ENCODE data around the gene PDE4B. TPM values are rescaled to one million over a fixed set of nuclear protein-coding genes. Genes with fewer than 3 reads are reported as not detected.

Gene PDE4B
- total and polyA plus RNA-seq, 9 of the 15 experiments (the other 6 are each of a cell fraction or from before 2014, with no cell fraction given) = 0.09 TPM; not detected in 8

DNA sequence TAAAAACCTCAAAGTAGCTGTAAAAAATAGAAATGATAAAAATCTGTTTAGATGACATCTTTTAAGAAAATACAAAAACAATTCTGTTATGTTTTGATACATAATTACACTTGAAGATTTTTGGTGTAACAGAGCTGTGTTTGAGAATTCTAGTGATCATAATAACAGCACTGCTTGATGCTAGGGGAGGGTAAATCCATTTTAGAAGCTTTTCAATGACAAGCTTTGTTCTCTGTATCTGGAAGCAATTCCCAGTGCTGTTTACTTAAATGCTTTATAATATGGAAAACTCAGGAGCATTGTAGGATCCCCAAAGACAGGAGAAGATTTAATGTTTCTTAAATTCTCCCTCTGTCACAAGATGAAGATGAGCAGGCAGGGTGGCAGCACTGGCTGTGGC is 359.3 kb downstream of the PDE4B start (continued):
- TF ChIP-seq, protein P1, sequence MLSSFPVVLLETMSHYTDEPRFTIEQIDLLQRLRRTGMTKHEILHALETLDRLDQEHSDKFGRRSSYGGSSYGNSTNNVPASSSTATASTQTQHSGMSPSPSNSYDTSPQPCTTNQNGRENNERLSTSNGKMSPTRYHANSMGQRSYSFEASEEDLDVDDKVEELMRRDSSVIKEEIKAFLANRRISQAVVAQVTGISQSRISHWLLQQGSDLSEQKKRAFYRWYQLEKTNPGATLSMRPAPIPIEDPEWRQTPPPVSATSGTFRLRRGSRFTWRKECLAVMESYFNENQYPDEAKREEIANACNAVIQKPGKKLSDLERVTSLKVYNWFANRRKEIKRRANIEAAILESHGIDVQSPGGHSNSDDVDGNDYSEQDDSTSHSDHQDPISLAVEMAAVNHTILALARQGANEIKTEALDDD (IDR thresholded peaks at IDR 0.05) = no peak

DNA sequence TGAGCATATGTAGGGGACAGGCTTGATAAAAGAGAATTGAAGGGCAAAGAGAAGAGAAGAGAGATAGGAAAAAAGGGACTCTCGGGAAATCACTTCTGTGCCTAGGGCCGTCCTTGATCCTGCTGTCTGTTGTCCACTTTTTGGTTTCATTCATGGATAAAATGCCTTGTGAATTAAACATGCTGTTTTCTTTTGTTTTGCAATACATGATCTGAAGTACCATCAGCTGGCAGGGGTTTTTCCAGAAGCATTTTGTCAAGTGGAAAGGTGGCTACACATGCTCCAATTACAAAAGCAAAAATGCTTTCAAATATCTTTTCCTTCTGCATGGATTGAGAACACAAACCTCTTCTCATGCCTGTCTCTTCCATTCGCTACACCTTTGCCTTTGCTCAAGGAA is 361.7 kb downstream of the PDE4B start:
- Histone ChIP-seq H3K4me2 (ENCODE audit: insufficient read depth, low read length) (no peak overlapping the region), H3K27me3 (ENCODE audit: control insufficient read depth in 2 of 2, insufficient read depth in 2 of 2, low read length in 2 of 2) (no peaks in the 10 kb centered on the region), H3K79me2 (ENCODE audit: control insufficient read depth, insufficient read depth, low read length) (no peaks in the 10 kb centered on the region), H3K36me3 (ENCODE audit: control insufficient read depth, insufficient read depth, low read length) (no peaks in the 10 kb centered on the region), H3K9me1 (ENCODE audit: control insufficient read depth, insufficient read depth, low read length) (no peaks in the 10 kb centered on the region), H3K27ac (ENCODE audit: extremely low read depth, low read depth, low read length) (no peak overlapping the region), H2AFZ (ENCODE audit: low read depth, low read length) (no peak overlapping the region), H3K4me1 (replicated peaks in 1 of 2; ENCODE audit: control insufficient read depth in 2 of 2, insufficient read depth in 2 of 2, low read length in 2 of 2) (no peaks in the 10 kb centered on the region), H4K20me1 (replicated peaks; ENCODE audit: control insufficient read depth, insufficient read depth, low read length) (no peaks in the 10 kb centered on the region), H3K9ac (ENCODE audit: insufficient read depth in 1 of 2, low read depth in 2 of 2, low read length in 2 of 2) (no peak overlapping the region), H3K9me3 (replicated peaks; ENCODE audit: control insufficient read depth, insufficient read depth, low read depth, low read length) (no peaks in the 10 kb centered on the region), H3K4me3 (no peak overlapping the region)
- in situ Hi-C loops (cut with MboI) (no loop called here), intact Hi-C loops (cut with micrococcal nuclease) (no loop called here)
- FAIRE-seq (no peak), DNase-seq (ENCODE audit: extremely low read depth in 1 of 4, low spot score in 3 of 4) (no peak), ATAC-seq (no peak)
- 0% methylated on average over 3 of the region's 3 CpGs for WGBS (ENCODE audit: insufficient coverage, low coverage, missing lambda C conversion rate)
- CTCF ChIA-PET (ENCODE audit: low intra/inter-chr PET ratio) = no interaction called here
- POLR2A ChIA-PET = no interaction called here
- no TSS peak for BruUV-seq (replicated peaks)
- no peak for TF ChIP-seq CBX5 (IDR thresholded peaks at IDR 0.05; ENCODE audit: borderline replicate concordance, low read depth)
- no peak for TF ChIP-seq DPF2 (IDR thresholded peaks at IDR 0.05)
- TF ChIP-seq BHLHE40 (IDR thresholded peaks at IDR 0.05; ENCODE audit: low read length) = no peak
- TF ChIP-seq, protein P2, sequence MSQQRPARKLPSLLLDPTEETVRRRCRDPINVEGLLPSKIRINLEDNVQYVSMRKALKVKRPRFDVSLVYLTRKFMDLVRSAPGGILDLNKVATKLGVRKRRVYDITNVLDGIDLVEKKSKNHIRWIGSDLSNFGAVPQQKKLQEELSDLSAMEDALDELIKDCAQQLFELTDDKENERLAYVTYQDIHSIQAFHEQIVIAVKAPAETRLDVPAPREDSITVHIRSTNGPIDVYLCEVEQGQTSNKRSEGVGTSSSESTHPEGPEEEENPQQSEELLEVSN (IDR thresholded peaks at IDR 0.05; ENCODE audit: borderline replicate concordance in 1 of 2, extremely low read depth in 1 of 2, insufficient read depth in 1 of 2, insufficient read length in 1 of 2, low read depth in 1 of 2, low read length in 1 of 2, poor library complexity in 1 of 2, severe bottlenecking in 1 of 2) = no peak
- no peak for TF ChIP-seq ZEB2 (IDR thresholded peaks at IDR 0.05)
- TF ChIP-seq HNRNPH1 (optimal IDR thresholded peaks at IDR 0.05; ENCODE audit: low read depth, low read length) = no peak
- TF ChIP-seq, protein P3, sequence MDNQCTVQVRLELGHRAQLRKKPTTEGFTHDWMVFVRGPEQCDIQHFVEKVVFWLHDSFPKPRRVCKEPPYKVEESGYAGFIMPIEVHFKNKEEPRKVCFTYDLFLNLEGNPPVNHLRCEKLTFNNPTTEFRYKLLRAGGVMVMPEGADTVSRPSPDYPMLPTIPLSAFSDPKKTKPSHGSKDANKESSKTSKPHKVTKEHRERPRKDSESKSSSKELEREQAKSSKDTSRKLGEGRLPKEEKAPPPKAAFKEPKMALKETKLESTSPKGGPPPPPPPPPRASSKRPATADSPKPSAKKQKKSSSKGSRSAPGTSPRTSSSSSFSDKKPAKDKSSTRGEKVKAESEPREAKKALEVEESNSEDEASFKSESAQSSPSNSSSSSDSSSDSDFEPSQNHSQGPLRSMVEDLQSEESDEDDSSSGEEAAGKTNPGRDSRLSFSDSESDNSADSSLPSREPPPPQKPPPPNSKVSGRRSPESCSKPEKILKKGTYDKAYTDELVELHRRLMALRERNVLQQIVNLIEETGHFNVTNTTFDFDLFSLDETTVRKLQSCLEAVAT (IDR thresholded peaks at IDR 0.05) = no peak
- no peak for TF ChIP-seq GTF2F1 (IDR thresholded peaks at IDR 0.05; ENCODE audit: low read depth, low read length)
- no peak for TF ChIP-seq HNRNPLL (IDR thresholded peaks at IDR 0.05; ENCODE audit: low read depth, low read length, poor library complexity, severe bottlenecking)
- TF ChIP-seq GATAD2A (IDR thresholded peaks at IDR 0.05) = no peak
- TF ChIP-seq, protein P4, sequence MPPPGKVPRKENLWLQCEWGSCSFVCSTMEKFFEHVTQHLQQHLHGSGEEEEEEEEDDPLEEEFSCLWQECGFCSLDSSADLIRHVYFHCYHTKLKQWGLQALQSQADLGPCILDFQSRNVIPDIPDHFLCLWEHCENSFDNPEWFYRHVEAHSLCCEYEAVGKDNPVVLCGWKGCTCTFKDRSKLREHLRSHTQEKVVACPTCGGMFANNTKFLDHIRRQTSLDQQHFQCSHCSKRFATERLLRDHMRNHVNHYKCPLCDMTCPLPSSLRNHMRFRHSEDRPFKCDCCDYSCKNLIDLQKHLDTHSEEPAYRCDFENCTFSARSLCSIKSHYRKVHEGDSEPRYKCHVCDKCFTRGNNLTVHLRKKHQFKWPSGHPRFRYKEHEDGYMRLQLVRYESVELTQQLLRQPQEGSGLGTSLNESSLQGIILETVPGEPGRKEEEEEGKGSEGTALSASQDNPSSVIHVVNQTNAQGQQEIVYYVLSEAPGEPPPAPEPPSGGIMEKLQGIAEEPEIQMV (tag; conservative IDR thresholded peaks at IDR 0.05; ENCODE audit: low read depth) = no peak
- no peak for TF ChIP-seq HNRNPK (IDR thresholded peaks at IDR 0.05; ENCODE audit: low read depth, low read length, poor library complexity, severe bottlenecking)
- TF ChIP-seq KAT8 (IDR thresholded peaks at IDR 0.05; ENCODE audit: low read depth) = no peak
